OCI-LY1 (cell line): ENCODE measurements around the gene RAD54L2.

Source experiments
- CTCF ChIP-seq: fragments of 200-600 bp; sonication (generic), shearing (Covaris generic); IDR thresholded peaks from 2 replicates; pipeline ENCODE4 v1.5.1; 2017; ENCODE audit warnings: mild to moderate bottlenecking, antibody characterized with exemption, low read length, moderate library complexity, mixed read lengths
- EZH2 ChIP-seq: fragments of 200-600 bp; sonication (generic), shearing (Covaris generic); IDR thresholded peaks from 2 replicates; pipeline ENCODE4 v1.8.0; 2017; ENCODE audit warnings: borderline replicate concordance, mixed run types, mild to moderate bottlenecking, antibody characterized with exemption, low read length, moderate library complexity, mixed read lengths

- TF ChIP-seq CTCF: no peak
- TF ChIP-seq EZH2: no peak
These were observed 37.8 kb upstream of the RAD54L2 start for GRCh38 chr3:51500632-51501131.
